SHP77 treated with DMSO at 0.1 percent for 48 hours (cell line): ENCODE results near the gene LAMB4.

Experiments
- DNase-seq: peaks from one replicate; lab custom pipeline; 2025; lab: John Stamatoyannopoulos, UW

The LAMB4 gene

GRCh38 chr7:108078211-108078673 is 51.9 kb downstream of the LAMB4 start:
- DNase-seq: no peak

DNA sequence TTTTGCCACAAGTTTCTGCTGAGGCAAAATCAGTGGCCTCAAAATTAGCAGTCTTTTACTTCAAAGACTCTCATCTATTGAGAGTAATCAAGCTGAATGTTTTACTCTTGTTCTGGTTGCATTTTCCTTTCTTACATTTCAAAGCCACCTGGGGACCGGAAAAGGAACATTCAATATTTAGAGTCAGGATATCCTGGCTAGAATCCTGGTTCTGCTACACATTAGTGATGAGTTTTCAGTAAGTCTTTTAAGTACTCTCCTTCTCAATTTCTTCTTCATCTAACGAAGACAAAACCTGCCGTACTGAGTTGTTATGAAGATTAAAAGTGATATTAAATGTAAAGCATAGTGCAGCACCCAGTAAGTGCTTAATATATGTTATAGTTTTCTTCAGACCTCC is 52.5 kb downstream of the LAMB4 start:
- DNase-seq: no peak

DNA sequence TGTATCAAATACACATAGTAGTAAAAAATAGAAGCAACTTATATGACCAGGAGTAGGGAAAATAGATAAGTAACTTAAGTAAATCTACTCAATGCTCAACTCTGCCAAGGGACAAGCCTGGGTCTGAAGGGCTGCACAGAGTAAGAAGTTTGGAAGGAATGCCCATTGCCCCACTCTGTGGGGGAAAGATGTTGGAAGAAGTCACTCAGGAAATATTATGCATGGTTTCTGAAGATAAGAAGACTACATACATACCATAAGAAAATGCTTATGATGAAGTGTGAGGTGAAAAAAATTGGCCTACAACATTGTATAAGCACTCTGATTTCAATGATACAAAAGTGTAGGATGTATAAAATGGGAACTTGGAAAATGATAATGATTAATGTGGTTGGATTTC is 54.0 kb downstream of the LAMB4 start:
- DNase-seq: no peak

DNA sequence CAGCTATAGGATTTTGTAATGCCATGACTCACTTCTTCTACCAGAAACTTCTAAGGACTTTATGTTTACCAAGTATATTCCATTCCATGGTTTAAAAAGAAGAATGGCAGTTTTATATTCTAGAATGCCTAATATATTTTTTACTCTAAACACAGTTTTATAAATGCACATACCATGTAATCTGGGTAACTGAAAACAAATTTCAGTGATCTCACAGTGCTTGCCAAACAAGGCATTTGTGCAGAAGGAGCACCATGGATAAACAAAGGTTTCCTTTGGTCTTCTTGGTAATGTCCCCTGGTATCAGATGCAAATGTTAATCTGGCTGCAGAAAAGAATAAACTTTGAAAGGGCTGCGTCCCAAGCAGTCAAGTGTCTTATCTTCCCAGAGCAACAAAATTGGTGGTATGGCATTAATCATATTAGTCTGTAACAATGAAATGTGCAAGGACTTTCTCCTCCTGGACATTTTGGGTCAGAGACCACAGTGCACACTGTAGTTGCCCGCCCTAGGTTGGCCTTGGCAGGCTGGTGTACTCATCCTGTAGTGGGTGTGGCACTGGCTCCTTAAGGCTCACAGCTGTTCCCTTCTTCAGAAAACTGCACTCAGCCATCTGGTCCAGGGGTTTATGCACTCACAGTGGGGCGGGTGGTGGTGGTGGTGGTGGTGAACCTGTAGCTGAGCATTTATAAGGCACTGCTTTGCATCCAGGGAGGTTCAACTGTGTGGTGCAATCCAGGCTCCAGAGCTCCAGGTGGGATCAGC is 56.7 kb downstream of the LAMB4 start:
- DNase-seq: no peak

GRCh38 chr7:108072739-108073138 is 57.4 kb downstream of the LAMB4 start:
- DNase-seq: no peak

DNA sequence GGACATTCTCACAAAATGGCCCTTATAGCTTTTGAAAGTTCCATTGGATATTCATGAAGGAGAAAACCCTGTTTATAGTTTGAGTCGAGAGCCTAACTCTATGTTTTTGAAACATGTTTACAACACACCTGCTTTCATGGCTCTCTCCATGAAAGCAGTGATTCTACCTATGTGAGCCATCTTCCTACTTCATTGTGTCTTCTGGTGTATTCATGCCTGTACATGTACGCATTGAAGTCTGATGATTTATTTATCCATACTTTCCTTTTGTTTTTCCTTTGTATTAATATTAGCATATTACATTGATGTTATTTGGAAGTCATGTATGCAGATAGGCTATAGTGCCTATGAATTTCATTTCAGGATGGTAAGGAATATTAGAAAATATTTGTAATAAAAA is 58.0 kb downstream of the LAMB4 start:
- DNase-seq: no peak

- no peak for DNase-seq
Observed at GRCh38 chr7:108071551-108071950, 58.6 kb downstream of the LAMB4 start.

DNA sequence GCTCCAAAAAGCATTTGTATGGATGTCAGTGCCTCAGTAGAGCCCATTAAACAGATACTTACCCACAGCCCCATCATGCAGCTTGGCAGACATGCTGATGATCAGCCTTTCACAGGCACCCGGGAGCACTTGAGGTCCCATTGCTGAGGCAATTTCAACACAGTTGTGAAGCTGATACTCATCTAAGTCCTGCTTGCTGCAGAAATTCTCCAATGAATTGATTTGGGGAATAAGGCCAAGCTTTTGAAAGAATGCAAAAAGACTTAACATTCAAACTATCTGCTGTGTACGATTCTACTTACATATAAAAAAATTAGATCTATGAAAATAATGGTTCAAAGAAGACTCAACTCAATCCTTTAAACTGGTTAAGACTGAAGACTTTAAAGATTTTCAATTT is 60.5 kb downstream of the LAMB4 start:
- DNase-seq: no peak

GRCh38 chr7:108067844-108068243 is 62.3 kb downstream of the LAMB4 start:
- DNase-seq: peak; percentile 17

DNA sequence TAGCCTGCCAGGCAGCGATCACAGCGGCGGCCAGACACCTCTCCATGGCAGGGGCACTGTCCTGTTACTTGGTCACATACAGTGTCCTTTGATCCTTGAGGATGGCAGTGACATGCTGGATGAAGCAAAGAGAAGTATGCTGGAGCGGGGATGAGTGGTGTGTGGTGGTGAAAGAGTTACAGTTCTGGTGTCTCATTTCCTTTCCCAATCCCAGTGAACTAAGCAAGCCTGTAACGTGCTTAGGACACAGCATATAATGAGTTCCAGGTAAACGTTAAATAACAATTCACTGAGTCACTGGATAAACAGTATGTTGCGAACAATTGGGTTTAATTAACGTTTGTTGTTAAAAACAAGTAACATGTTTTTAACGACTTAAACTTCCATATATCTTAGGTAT is 63.7 kb downstream of the LAMB4 start:
- DNase-seq: no peak

DNA sequence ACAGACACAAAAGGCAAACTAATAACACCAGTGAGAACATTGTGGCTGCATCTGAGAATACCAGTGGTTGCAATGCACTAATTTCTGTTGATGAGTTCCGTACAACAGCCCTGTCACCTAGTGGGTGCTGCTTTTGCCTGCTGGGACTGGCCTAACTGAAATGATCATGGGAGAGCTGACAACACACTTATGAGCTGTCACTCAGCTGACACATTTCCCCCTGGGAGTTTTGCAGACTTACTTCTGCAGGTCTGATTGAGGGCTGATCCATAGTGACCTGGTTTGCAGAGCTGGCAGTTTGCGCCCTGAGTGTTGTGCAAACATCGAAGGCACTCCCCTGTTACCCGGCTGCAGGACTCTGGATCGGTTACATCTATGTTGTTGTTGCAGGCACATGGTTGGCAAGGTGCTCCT is 66.6 kb downstream of the LAMB4 start:
- no peak for DNase-seq

- no peak for DNase-seq
Observed at GRCh38 chr7:108062250-108063014, 67.7 kb downstream of the LAMB4 start.

DNA sequence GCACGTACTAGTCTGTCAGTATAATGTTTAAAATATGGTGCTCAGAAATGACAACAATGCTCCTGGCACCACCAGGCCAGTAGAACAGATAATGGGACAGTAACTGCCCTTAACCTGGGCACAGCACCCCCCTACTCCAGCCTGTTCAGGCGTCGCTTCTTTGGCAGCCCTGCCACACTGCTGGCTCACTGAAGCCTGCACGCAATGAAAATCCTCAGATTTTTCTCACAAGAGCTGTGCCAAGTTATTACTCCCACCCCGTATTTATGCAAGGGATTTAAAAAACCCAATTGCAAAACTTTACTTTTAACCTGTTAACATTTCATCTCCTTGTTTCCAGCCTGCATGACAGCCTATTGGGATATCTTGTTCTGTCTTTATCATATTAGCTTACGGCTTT is 70.6 kb downstream of the LAMB4 start:
- DNase-seq: no peak

DNA sequence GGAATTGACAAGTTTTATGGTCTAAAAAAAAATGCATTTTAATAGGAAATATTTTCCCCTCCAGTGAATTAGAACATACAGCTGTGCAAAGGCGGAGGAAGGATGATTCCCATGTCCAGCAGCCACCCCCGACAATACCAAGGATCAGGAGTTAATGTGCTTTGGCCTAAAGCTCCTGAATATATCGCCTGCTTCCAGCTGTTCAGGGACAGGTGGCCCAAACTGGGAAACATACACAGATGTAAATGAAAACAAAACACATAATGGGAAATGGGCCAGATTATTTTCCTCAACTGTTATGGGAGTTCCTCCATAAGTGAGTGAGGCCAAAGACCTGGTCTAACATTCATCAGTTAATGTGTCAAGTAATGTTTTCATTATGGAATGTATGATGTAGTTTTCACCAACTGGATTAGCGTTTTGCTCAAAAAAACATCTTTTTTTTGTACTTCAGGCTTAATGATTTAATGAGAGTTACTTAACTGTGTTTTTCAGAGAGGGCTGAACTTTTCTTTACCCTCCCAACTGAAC is 72.1 kb downstream of the LAMB4 start:
- no peak for DNase-seq

DNA sequence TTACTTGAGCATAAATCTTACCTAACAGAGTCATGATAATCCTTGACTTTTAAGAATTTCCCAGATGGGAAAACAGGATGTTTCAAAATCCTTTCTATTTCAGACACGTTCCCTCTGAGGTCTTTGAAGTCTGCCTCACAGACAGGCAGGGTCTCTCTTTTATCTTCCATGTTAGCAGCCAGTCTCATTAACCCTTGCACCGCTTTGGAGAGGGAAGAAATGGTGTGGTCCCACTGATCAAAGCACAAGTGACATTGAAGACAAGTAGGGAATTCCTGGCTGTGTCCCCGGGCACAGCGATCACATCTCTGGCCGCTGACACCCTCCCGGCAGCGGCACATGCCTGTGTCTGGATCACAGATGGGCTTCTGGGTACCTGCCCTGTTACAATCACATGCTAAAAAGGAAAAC is 74.5 kb downstream of the LAMB4 start:
- DNase-seq: no peak

- DNase-seq: no peak
Observed at GRCh38 chr7:108054537-108054936, 75.6 kb downstream of the LAMB4 start.

DNA sequence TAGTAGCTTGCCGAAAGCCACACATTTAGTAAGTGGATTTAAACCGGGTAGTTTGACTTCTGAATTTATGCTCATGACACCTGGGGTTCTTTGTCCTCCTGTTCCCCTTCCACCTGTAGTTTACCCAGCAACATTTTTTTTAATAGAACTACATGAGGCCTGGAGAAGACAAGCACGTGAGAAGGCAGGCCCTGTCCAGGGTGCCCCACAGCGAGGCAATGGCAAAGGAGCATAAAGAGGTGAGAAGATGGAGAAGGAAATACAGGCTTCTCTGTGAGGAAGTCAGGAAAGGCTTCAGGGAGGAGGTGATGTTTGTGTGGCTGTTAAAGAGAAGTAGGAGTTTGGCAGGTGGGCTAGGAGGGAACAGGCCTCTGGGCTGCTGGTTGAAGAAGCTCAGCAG is 76.9 kb downstream of the LAMB4 start:
- DNase-seq: no peak

DNA sequence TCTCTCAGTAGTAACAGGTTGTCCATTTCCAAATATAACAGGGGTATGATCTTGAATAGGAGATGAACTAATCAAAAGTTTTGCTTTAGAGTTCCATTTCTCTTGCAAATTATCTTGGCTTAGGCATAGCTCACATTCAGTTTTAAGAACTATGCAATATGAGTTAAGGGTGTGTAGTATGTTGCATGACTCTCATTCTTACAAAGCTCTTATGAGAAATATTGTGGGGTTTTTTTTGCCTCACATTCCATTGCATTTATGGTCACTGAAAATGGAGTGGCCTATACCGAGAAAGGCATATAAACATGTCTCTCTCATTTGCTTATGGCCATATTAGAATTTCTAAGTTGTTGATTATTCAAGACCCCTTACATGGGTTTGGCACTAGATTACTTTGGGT is 78.7 kb downstream of the LAMB4 start:
- no peak for DNase-seq

- DNase-seq: no peak
Observed at GRCh38 chr7:108049962-108050361, 80.2 kb downstream of the LAMB4 start.

- DNase-seq: no peak
Observed at GRCh38 chr7:108048422-108048821, 81.7 kb downstream of the LAMB4 start.

DNA sequence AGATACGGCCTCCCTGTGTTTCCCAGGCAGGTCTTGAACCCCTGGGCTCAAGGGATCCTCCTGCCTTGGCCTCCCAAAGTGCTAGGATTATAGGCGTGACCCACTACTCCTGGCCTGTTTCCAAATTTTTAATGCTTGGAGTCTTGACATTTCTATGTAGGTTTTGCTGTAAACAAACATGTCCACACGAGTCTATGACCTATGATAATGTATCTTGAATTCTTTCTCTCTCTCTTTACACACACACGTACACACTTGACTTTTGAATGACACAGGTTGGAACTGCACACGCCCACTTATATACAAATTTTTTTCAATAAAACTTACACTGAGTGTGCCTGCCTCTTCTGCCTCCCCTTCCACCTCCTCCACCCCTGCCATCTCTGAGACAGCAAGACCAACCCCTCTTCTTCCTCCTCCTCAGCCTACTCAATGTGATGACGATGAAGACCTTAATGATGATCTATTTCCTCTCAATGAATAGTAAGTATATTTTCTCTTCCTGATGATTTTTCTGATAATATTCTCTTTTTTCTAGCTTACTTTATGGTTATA is 83.1 kb downstream of the LAMB4 start:
- no peak for DNase-seq

- DNase-seq: no peak
Observed at GRCh38 chr7:108045669-108046068, 84.5 kb downstream of the LAMB4 start.

GRCh38 chr7:108045154-108045553 is 85.0 kb downstream of the LAMB4 start:
- no peak for DNase-seq
